DMS114 treated with DMSO at 0.1 percent for 48 hours (cell line): ENCODE measurements around the gene AKAP10.
"Not testable (repeated sequence)": the region's sequence is repeated elsewhere in the genome, so short reads cannot be mapped to it uniquely, and the experiment has no call there.

Source experiments
- DNase-seq: peaks from one replicate; lab custom pipeline; 2025; ENCODE audit not compliant: unreplicated experiment; lab: John Stamatoyannopoulos, UW

AKAP10 gene

GRCh38 chr17:19977293-19978208 is at the start of gene AKAP10:
TSS of gene AKAP10 (minus strand) at chr17:19977828. CDS start at chr17:19977679, 149 bp downstream.
- DNase-seq = peak; percentile 28

- no peak for DNase-seq
Measured at GRCh38 chr17:20026960-20027359, 49.3 kb upstream of the AKAP10 start.

GRCh38 chr17:20022701-20023100 is 45.1 kb upstream of the AKAP10 start:
- DNase-seq = no peak

GRCh38 chr17:20016475-20016992 is 38.9 kb upstream of the AKAP10 start:
- DNase-seq = not testable (repeated sequence)

- no peak for DNase-seq
Measured at GRCh38 chr17:20012017-20012536, 34.4 kb upstream of the AKAP10 start.

GRCh38 chr17:20010936-20011335 is 33.3 kb upstream of the AKAP10 start:
- no peak for DNase-seq

GRCh38 chr17:20010099-20010863 is 32.7 kb upstream of the AKAP10 start:
- peak; percentile 4 for DNase-seq

GRCh38 chr17:20009302-20010098 is 31.9 kb upstream of the AKAP10 start, which contains the start of gene SPECC1:
TSS of gene SPECC1 (plus strand) at chr17:20009359. CDS start at chr17:20096652, 87,293 bp downstream.
- no peak for DNase-seq

- DNase-seq = peak; percentile 25
Measured at GRCh38 chr17:20009052-20009301, 31.3 kb upstream of the AKAP10 start.

- DNase-seq = no peak
Measured at GRCh38 chr17:20008242-20009051, 30.8 kb upstream of the AKAP10 start.

- no peak for DNase-seq
Measured at GRCh38 chr17:19996502-19996901, 18.9 kb upstream of the AKAP10 start.

- DNase-seq = no peak
Measured at GRCh38 chr17:19996086-19996485, 18.5 kb upstream of the AKAP10 start.

GRCh38 chr17:19992803-19993713 is 15.4 kb upstream of the AKAP10 start:
- DNase-seq = peak; percentile 62

- no peak for DNase-seq
Measured at GRCh38 chr17:19991252-19991885, 13.7 kb upstream of the AKAP10 start.

GRCh38 chr17:19987897-19988296 is 10.3 kb upstream of the AKAP10 start:
- no peak for DNase-seq

- no peak for DNase-seq
Measured at GRCh38 chr17:19986941-19987861, 9.6 kb upstream of the AKAP10 start.
